ENCODE results near the gene INPP4B.

GRCh38 chr4:142420311-142421095 lies 425.6 kb downstream of the INPP4B start:
- TF ChIP-seq CTCF (IDR thresholded peaks at IDR 0.05): no peak
- no peak for TF ChIP-seq EZH2 (IDR thresholded peaks at IDR 0.05; ENCODE audit: borderline replicate concordance, insufficient read depth, low read depth, low read length, poor library complexity, severe bottlenecking)

All from B cell (primary cell).